ENCODE measurements around the gene SGMS2. TPM values are rescaled to one million over a fixed set of nuclear protein-coding genes. Genes with fewer than 3 reads are reported as not detected.

The SGMS2 gene
- total and polyA plus RNA-seq, 2 of the 4 experiments (the other 2 are of a cell fraction): 13.4 to 37.5 TPM

GRCh38 chr4:107815158-107815557 is 9.6 kb upstream of the SGMS2 start:
- Histone ChIP-seq H2BK20ac (ENCODE audit: low read depth, low read length) (no peak overlapping the region), H2BK5ac (ENCODE audit: low read depth, low read length, poor library complexity, severe bottlenecking) (no peak overlapping the region), H2AK9ac (replicated peaks; ENCODE audit: low read depth, low read length, poor library complexity) (no peak overlapping the region), H3K56ac (ENCODE audit: extremely low read depth, insufficient read depth, low read length) (no peak overlapping the region), H3K36me3 (ENCODE audit: control insufficient read depth, insufficient read depth, low read length) (no peaks in the 10 kb centered on the region), H3K4me3 (ENCODE audit: insufficient read depth, low read depth, low read length) (no peak overlapping the region), H2AFZ (replicated peaks; ENCODE audit: low read length, poor library complexity) (no peak overlapping the region), H2BK120ac (ENCODE audit: low read depth, low read length) (no peak overlapping the region), H2AK5ac (ENCODE audit: low read depth, low read length) (no peak overlapping the region), H3K4me1 (ENCODE audit: control insufficient read depth, insufficient read depth, low read length) (no peaks in the 10 kb centered on the region), H3K27me3 (ENCODE audit: control insufficient read depth, insufficient read depth, low read length) (peaks cover 16% of the 10 kb centered on the region), H3K4me2 (ENCODE audit: low read depth, low read length) (no peak overlapping the region), H4K20me1 (ENCODE audit: insufficient read depth, low read length) (no peaks in the 10 kb centered on the region), H4K5ac (ENCODE audit: low read depth, low read length) (no peak overlapping the region), H4K91ac (ENCODE audit: insufficient read depth, low read depth, low read length) (no peak overlapping the region), H3K9me3 (ENCODE audit: control insufficient read depth, insufficient read depth, low read length) (no peaks in the 10 kb centered on the region), H3K4ac (ENCODE audit: low read depth, low read length) (no peak overlapping the region), H3K9ac (ENCODE audit: low read depth, low read length) (no peak overlapping the region), H3K18ac (ENCODE audit: low read depth, low read length) (no peak overlapping the region), H3K79me1 (ENCODE audit: low read depth in 1 of 2, low read length in 2 of 2) (no peaks in the 10 kb centered on the region), H2BK15ac (ENCODE audit: low read depth, low read length) (no peak overlapping the region), H3K23ac (ENCODE audit: low read depth, low read length) (no peak overlapping the region), H3K9me1 (ENCODE audit: insufficient read depth, low read length) (0 out of 2 replicates have a peak, but pooled peaks cover 4% of the 10 kb centered on the region), H4K8ac (ENCODE audit: low read depth in 2 of 2, low read length in 2 of 2) (no peak overlapping the region), H3K27ac (ENCODE audit: insufficient read depth, low read length) (no peak overlapping the region), H3K14ac (replicated peaks; ENCODE audit: low read depth, low read length) (no peak overlapping the region)
- no peak for TF ChIP-seq FOS (IDR thresholded peaks at IDR 0.05; ENCODE audit: low read depth, low read length)
- no peak for TF ChIP-seq USF2 (IDR thresholded peaks at IDR 0.05; ENCODE audit: low read depth, low read length)
- TF ChIP-seq RFX5 (IDR thresholded peaks at IDR 0.05; ENCODE audit: low read depth, low read length): no peak
- TF ChIP-seq RCOR1 (IDR thresholded peaks at IDR 0.05; ENCODE audit: insufficient replicate concordance, low read length): no peak
- TF ChIP-seq NFE2L2 (IDR thresholded peaks at IDR 0.05; ENCODE audit: low read depth, low read length): no peak
- TF ChIP-seq CEBPB (IDR thresholded peaks at IDR 0.05; ENCODE audit: low read depth, low read length): no peak
- TF ChIP-seq SMC3 (IDR thresholded peaks at IDR 0.05; ENCODE audit: low read depth, low read length): no peak
- no peak for TF ChIP-seq MAFK (IDR thresholded peaks at IDR 0.05; ENCODE audit: low read depth, low read length)
- no peak for TF ChIP-seq ELK1 (IDR thresholded peaks at IDR 0.05; ENCODE audit: borderline replicate concordance, low read depth, low read length)
- TF ChIP-seq RAD21 (IDR thresholded peaks at IDR 0.05; ENCODE audit: low read length): no peak
- no peak for TF ChIP-seq BHLHE40 (IDR thresholded peaks at IDR 0.05; ENCODE audit: low read depth, low read length)
- TF ChIP-seq POLR2A (IDR thresholded peaks at IDR 0.05; ENCODE audit: low read depth, low read length): no peak
- TF ChIP-seq MXI1 (IDR thresholded peaks at IDR 0.05; ENCODE audit: borderline replicate concordance, low read depth, low read length): no peak
- TF ChIP-seq MAZ (IDR thresholded peaks at IDR 0.05; ENCODE audit: borderline replicate concordance, low read depth, low read length): no peak
- TF ChIP-seq, protein P1, sequence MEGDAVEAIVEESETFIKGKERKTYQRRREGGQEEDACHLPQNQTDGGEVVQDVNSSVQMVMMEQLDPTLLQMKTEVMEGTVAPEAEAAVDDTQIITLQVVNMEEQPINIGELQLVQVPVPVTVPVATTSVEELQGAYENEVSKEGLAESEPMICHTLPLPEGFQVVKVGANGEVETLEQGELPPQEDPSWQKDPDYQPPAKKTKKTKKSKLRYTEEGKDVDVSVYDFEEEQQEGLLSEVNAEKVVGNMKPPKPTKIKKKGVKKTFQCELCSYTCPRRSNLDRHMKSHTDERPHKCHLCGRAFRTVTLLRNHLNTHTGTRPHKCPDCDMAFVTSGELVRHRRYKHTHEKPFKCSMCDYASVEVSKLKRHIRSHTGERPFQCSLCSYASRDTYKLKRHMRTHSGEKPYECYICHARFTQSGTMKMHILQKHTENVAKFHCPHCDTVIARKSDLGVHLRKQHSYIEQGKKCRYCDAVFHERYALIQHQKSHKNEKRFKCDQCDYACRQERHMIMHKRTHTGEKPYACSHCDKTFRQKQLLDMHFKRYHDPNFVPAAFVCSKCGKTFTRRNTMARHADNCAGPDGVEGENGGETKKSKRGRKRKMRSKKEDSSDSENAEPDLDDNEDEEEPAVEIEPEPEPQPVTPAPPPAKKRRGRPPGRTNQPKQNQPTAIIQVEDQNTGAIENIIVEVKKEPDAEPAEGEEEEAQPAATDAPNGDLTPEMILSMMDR (conservative IDR thresholded peaks at IDR 0.05; ENCODE audit: low read depth, low read length): no peak
- no peak for TF ChIP-seq CHD1 (IDR thresholded peaks at IDR 0.05; ENCODE audit: low read depth, low read length)
- intact Hi-C loops (cut with micrococcal nuclease) (no loop called here), dilution Hi-C loops (cut with HindIII; ENCODE audit: low sequenced_read_pairs, unreplicated experiment) (no loop called here), in situ Hi-C loops (cut with MboI; ENCODE audit: low sequenced_read_pairs) (no loop called here)
- CTCF ChIA-PET: no interaction called here
- POLR2A ChIA-PET (ENCODE audit: unreplicated experiment): no interaction called here
- DNase-seq (no peak), ATAC-seq (ENCODE audit: low read depth) (no peak)
- no CpG with 5 or more reads among the region's 1 CpG for WGBS, 2 experiments (ENCODE audit: extremely low coverage in 2 of 2, insufficient read length in 1 of 2)
- no TSS peak for BruUV-seq (replicated peaks)
